ENCODE results near the gene OGFOD3. TPM values are rescaled to one million over a fixed set of nuclear protein-coding genes. Genes with fewer than 3 reads are reported as not detected.
"Not testable (repeated sequence)": the region's sequence is repeated elsewhere in the genome, so short reads cannot be mapped to it uniquely, and the experiment has no call there.

The OGFOD3 gene
- polyA plus RNA-seq, 2 of the 4 experiments (the other 2 are of a cell fraction) = 15.2 to 19.8 TPM

DNA sequence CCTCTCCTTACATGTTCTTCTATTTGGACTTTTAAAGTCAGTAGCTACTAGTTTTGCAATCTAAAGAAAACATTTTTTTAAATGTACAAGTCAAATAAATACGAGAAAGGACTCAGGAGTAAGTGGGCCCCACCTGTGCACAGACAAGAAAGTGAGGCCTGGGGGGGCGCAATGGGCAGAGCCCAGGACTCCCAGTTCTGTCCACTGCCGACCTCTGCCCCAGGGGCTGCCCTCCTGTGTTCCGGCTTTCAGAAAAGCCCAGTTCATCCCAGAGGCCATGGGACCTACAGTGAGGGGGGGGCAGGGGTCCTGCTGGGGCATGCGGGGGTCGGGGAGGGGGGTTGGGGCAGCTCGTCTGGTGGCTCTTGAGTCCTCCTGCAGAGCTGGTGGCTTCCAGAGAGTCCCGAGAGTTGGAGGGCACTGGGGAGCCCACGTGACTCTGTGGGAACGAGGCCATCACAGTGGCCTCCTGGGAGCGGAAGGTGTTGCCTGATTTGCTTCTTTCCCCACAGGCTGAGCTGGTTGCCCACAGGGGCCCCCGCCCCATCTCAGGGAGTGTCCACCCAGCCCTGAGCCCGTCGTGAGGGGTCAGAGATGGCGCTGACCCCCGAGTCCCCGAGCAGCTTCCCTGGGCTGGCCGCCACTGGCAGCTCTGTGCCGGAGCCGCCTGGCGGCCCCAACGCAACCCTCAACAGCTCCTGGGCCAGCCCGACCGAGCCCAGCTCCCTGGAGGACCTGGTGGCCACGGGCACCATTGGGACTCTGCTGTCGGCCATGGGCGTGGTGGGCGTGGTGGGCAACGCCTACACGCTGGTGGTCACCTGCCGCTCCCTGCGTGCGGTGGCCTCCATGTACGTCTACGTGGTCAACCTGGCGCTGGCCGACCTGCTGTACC lies 44.4 kb downstream of the OGFOD3 start:
- ChIA-PET POLR2A (no interaction called here), CTCF (interaction anchor here (1.2 to 5.4 kb wide), 3 partner anchors 23 to 52 kb away, joined by 4 to 45 read pairs (median 10); no protein-coding TSS in a partner anchor)
- no peak for FAIRE-seq
- H3K9me3 ChIP-seq = no peaks in the 10 kb centered on the region
- DNase-seq (ENCODE audit: low read depth in 1 of 2, low spot score in 1 of 2) = no peak
- 71% methylated on average over 29 of the region's 37 CpGs for WGBS (ENCODE audit: missing lambda C conversion rate)
- peaks cover 8% of the 10 kb centered on the region; the same call in 1 of the 3 replicates for H3K4me1 ChIP-seq
- H3K4me3 ChIP-seq = no peak overlapping the region
- no peak for TF ChIP-seq CTCF (IDR thresholded peaks at IDR 0.05)
- TF ChIP-seq, protein P1, sequence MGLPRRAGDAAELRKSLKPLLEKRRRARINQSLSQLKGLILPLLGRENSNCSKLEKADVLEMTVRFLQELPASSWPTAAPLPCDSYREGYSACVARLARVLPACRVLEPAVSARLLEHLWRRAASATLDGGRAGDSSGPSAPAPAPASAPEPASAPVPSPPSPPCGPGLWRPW (IDR thresholded peaks at IDR 0.05) = no peak
- TF ChIP-seq TP53 (CRISPR knock-in tag; IDR thresholded peaks at IDR 0.05) = no peak
- TF ChIP-seq GATA3 (IDR thresholded peaks at IDR 0.05; ENCODE audit: borderline replicate concordance) = no peak
- TF ChIP-seq, protein P2, sequence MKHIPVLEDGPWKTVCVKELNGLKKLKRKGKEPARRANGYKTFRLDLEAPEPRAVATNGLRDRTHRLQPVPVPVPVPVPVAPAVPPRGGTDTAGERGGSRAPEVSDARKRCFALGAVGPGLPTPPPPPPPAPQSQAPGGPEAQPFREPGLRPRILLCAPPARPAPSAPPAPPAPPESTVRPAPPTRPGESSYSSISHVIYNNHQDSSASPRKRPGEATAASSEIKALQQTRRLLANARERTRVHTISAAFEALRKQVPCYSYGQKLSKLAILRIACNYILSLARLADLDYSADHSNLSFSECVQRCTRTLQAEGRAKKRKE (CRISPR knock-in tag; IDR thresholded peaks at IDR 0.05; ENCODE audit: low read depth) = no peak
- TF ChIP-seq RNF2 (IDR thresholded peaks at IDR 0.05; ENCODE audit: borderline replicate concordance, low read depth) = no peak
- TF ChIP-seq EHF (CRISPR knock-in tag; IDR thresholded peaks at IDR 0.05) = no peak
- TF ChIP-seq NFE2L2 (conservative IDR thresholded peaks at IDR 0.05; ENCODE audit: low read length) = no peak
- no peak for TF ChIP-seq ZNF302 (CRISPR knock-in tag; IDR thresholded peaks at IDR 0.05)
- TF ChIP-seq NR3C1 (IDR thresholded peaks at IDR 0.05) = no peak
- no peak for TF ChIP-seq MAFK (IDR thresholded peaks at IDR 0.05; ENCODE audit: partially characterized antibody)
- TF ChIP-seq PHF8 (IDR thresholded peaks at IDR 0.05; ENCODE audit: borderline replicate concordance, low read depth) = no peak
- TF ChIP-seq HEYL (CRISPR knock-in tag; IDR thresholded peaks at IDR 0.05) = no peak
- no peak for TF ChIP-seq REST (IDR thresholded peaks at IDR 0.05)
- no peak for TF ChIP-seq ZFP36 (IDR thresholded peaks at IDR 0.05; ENCODE audit: borderline replicate concordance, partially characterized antibody)
- ATAC-seq = no peak
- H3K4me2 ChIP-seq = no peak overlapping the region
- no peak overlapping the region for H3K27ac ChIP-seq

GRCh38 chr17:82373072-82373452 lies 45.3 kb downstream of the OGFOD3 start:
- H3K4me3 ChIP-seq; POLR2A ChIA-PET; FAIRE-seq; H3K9me3 ChIP-seq; H3K27ac ChIP-seq; H3K4me2 ChIP-seq; DNase-seq (ENCODE audit: low read depth in 1 of 2, low spot score in 1 of 2); H3K4me1 ChIP-seq; ATAC-seq: not testable (repeated sequence)
- CTCF ChIA-PET = interaction anchor here (1.0 to 5.4 kb wide), 5 partner anchors 11 to 51 kb away, joined by 3 to 45 read pairs (median 8); no protein-coding TSS in a partner anchor
- 91% methylated on average over 10 of the region's 10 CpGs for WGBS (ENCODE audit: missing lambda C conversion rate)
